ENCODE results near the gene PSMD13. TPM values are rescaled to one million over a fixed set of nuclear protein-coding genes. Genes with fewer than 3 reads are reported as not detected.

The PSMD13 gene
- total and polyA plus RNA-seq, 2 of the 13 experiments (the other 11 are each of a cell fraction or from before 2014, with no cell fraction given), result 83.0 to 117 TPM

- TF ChIP-seq MLXIP (CRISPR knock-in tag; IDR thresholded peaks at IDR 0.05; ENCODE audit: borderline replicate concordance) (no peak), SETDB1 (CRISPR knock-in tag; IDR thresholded peaks at IDR 0.05; ENCODE audit: borderline replicate concordance) (no peak), E2F2 (CRISPR knock-in tag; IDR thresholded peaks at IDR 0.05; ENCODE audit: borderline replicate concordance) (peak; percentile 51; the same call in 1 of the 2 replicates), ATF7-NPFF (CRISPR knock-in tag; IDR thresholded peaks at IDR 0.05; ENCODE audit: low read depth) (no peak), ZNF383 (CRISPR knock-in tag; IDR thresholded peaks at IDR 0.05; ENCODE audit: borderline replicate concordance) (no peak), GATAD1 (CRISPR knock-in tag; IDR thresholded peaks at IDR 0.05) (peak; percentile 96), ZNF550 (CRISPR knock-in tag; IDR thresholded peaks at IDR 0.05; ENCODE audit: borderline replicate concordance) (no peak), KMT2A (CRISPR knock-in tag; IDR thresholded peaks at IDR 0.05) (peak; percentile 88), POGZ (CRISPR knock-in tag; IDR thresholded peaks at IDR 0.05) (no peak), E2F5 (CRISPR knock-in tag; conservative IDR thresholded peaks at IDR 0.05) (no peak), MTA1 (CRISPR knock-in tag; IDR thresholded peaks at IDR 0.05; ENCODE audit: borderline replicate concordance) (0 out of 2 replicates have a peak, but pooled peaks have one; percentile 31), ZNF598 (CRISPR knock-in tag; IDR thresholded peaks at IDR 0.05; ENCODE audit: borderline replicate concordance) (peak; percentile 68; the same call in 1 of the 2 replicates), ZNF552 (CRISPR knock-in tag; IDR thresholded peaks at IDR 0.05; ENCODE audit: borderline replicate concordance) (no peak), ZNF75D (CRISPR knock-in tag; IDR thresholded peaks at IDR 0.05; ENCODE audit: borderline replicate concordance) (no peak), SMAD3 (CRISPR knock-in tag; IDR thresholded peaks at IDR 0.05) (peak; percentile 37; the same call in 1 of the 2 replicates), GPBP1L1 (CRISPR knock-in tag; IDR thresholded peaks at IDR 0.05) (no peak), MXD4 (CRISPR knock-in tag; IDR thresholded peaks at IDR 0.05) (no peak; the same call in 1 of the 2 replicates), ZSCAN22 (CRISPR knock-in tag; IDR thresholded peaks at IDR 0.05) (no peak), SMARCC2 (IDR thresholded peaks at IDR 0.05) (no peak), ETV6 (CRISPR knock-in tag; conservative IDR thresholded peaks at IDR 0.05) (peak; percentile 53), ELF4 (CRISPR knock-in tag; IDR thresholded peaks at IDR 0.05; ENCODE audit: borderline replicate concordance) (peak; percentile 56; the same call in 1 of the 2 replicates)
Measured at GRCh38 chr11:236774-237767, at the start of gene PSMD13 (continued).

Data from HepG2 (cell line).